Measurements from ENCODE around the gene ELL2.

The ELL2 gene

GRCh38 chr5:95889076-95889475 is 72.6 kb downstream of the ELL2 start:
- no peak for DNase-seq
- TF ChIP-seq CTCF (IDR thresholded peaks at IDR 0.05; ENCODE audit: low read depth, low read length), result no peak
- Histone ChIP-seq H3K27me3 (no peaks in the 10 kb centered on the region), H3K9me3 (no peaks in the 10 kb centered on the region), H3K4me1 (no peaks in the 10 kb centered on the region), H3K4me3 (ENCODE audit: low read depth, low read length) (no peak overlapping the region), H3K36me3 (no peaks in the 10 kb centered on the region)

GRCh38 chr5:95887977-95888376 is 73.7 kb downstream of the ELL2 start:
- no peak for TF ChIP-seq CTCF (IDR thresholded peaks at IDR 0.05; ENCODE audit: low read depth, low read length)
- Histone ChIP-seq H3K27me3 (no peaks in the 10 kb centered on the region), H3K36me3 (no peaks in the 10 kb centered on the region), H3K4me1 (no peaks in the 10 kb centered on the region), H3K9me3 (no peaks in the 10 kb centered on the region), H3K4me3 (ENCODE audit: low read depth, low read length) (no peak overlapping the region)
- no peak for DNase-seq

- Histone ChIP-seq H3K4me1 (no peaks in the 10 kb centered on the region), H3K4me3 (ENCODE audit: low read depth, low read length) (no peak overlapping the region), H3K27me3 (no peaks in the 10 kb centered on the region), H3K36me3 (no peaks in the 10 kb centered on the region), H3K9me3 (no peaks in the 10 kb centered on the region)
- TF ChIP-seq CTCF (IDR thresholded peaks at IDR 0.05; ENCODE audit: low read depth, low read length), result no peak
- no peak for DNase-seq
Observed at GRCh38 chr5:95886340-95887044, 75.2 kb downstream of the ELL2 start.

GRCh38 chr5:95884511-95884910 is 77.1 kb downstream of the ELL2 start:
- TF ChIP-seq CTCF (IDR thresholded peaks at IDR 0.05; ENCODE audit: low read depth, low read length), result no peak
- H3K27me3 ChIP-seq, result no peaks in the 10 kb centered on the region
- H3K4me1 ChIP-seq, result no peaks in the 10 kb centered on the region
- DNase-seq, result no peak
- H3K36me3 ChIP-seq, result no peaks in the 10 kb centered on the region
- H3K9me3 ChIP-seq, result no peaks in the 10 kb centered on the region
- no peak overlapping the region for H3K4me3 ChIP-seq (ENCODE audit: low read depth, low read length)

GRCh38 chr5:95884017-95884325 is 77.7 kb downstream of the ELL2 start:
- no peak for TF ChIP-seq CTCF (IDR thresholded peaks at IDR 0.05; ENCODE audit: low read depth, low read length)
- Histone ChIP-seq H3K27me3 (no peaks in the 10 kb centered on the region), H3K4me3 (ENCODE audit: low read depth, low read length) (no peak overlapping the region), H3K9me3 (no peaks in the 10 kb centered on the region), H3K36me3 (no peaks in the 10 kb centered on the region), H3K4me1 (no peaks in the 10 kb centered on the region)
- no peak for DNase-seq

GRCh38 chr5:95883185-95884016 is 78.2 kb downstream of the ELL2 start:
- no peak for TF ChIP-seq CTCF (IDR thresholded peaks at IDR 0.05; ENCODE audit: low read depth, low read length)
- DNase-seq, result no peak

More at GRCh38 chr5:95883185-95884016, 78.2 kb downstream of the ELL2 start:
- H3K4me1 ChIP-seq, result no peaks in the 10 kb centered on the region
- H3K9me3 ChIP-seq, result no peaks in the 10 kb centered on the region
- H3K27me3 ChIP-seq, result no peaks in the 10 kb centered on the region
- no peaks in the 10 kb centered on the region for H3K36me3 ChIP-seq
- no peak overlapping the region for H3K4me3 ChIP-seq (ENCODE audit: low read depth, low read length)

Data from BE2C (cell line).